ENCODE measurements around the gene OSCAR. TPM values are rescaled to one million over a fixed set of nuclear protein-coding genes. Genes with fewer than 3 reads are reported as not detected.
"Not testable (repeated sequence)": the region's sequence is repeated elsewhere in the genome, so short reads cannot be mapped to it uniquely, and the experiment has no call there.

Gene OSCAR
- total RNA-seq, 1 donor from 2014 or later: 1.1 TPM

GRCh38 chr19:54095859-54096616, 4.6 kb downstream of the OSCAR start:
- intact Hi-C loops (cut with micrococcal nuclease): not testable (repeated sequence)
- ATAC-seq (peak; percentile 85), DNase-seq (peak; percentile 69)

DNA sequence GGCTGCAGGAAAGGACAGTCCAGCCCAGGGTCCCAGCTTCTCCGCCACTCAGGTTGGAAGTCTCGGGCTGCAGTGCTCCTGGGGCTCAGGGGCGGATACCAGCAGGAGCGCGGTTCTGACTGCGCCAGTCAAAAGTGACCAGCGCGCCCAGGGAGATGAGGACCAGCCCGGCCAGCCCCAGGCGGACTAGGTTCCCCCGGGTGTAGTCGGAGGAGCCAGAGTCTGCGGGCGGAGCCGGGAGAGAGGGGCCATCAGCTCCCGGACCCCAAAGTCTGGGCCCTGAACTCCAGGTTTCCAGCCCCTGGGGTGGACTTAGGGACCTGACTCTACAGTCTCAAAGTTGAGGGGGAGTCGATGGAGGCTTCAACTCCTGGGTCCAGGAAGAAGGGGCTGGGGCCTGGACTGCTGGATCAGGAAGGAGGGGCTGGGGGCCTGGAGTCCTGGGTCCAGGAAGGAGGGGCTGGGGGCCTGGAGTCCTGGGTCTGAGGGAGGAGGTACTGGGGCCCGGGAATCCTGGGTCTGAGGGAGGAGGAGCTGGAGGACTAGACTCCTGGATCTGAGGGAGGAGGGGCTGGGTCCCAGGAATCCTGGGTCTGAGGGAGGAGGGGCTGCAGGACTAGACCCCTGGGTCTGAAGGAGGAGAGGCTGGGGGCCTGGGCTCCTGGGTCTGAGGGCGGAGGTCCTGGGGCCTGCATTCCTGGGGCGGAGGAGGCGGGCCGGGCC, 5.3 kb downstream of the OSCAR start:
- no peak for ATAC-seq
- no peak for DNase-seq
- intact Hi-C loops (cut with micrococcal nuclease): no loop called here

- intact Hi-C loops (cut with micrococcal nuclease): no loop called here
- no peak for DNase-seq
- no peak for ATAC-seq
These were observed 6.1 kb downstream of the OSCAR start for GRCh38 chr19:54094426-54095000.

GRCh38 chr19:54084410-54084809, 16.2 kb downstream of the OSCAR start:
- no peak for ATAC-seq
- DNase-seq: no peak
- intact Hi-C loops (cut with micrococcal nuclease): no loop called here

DNA sequence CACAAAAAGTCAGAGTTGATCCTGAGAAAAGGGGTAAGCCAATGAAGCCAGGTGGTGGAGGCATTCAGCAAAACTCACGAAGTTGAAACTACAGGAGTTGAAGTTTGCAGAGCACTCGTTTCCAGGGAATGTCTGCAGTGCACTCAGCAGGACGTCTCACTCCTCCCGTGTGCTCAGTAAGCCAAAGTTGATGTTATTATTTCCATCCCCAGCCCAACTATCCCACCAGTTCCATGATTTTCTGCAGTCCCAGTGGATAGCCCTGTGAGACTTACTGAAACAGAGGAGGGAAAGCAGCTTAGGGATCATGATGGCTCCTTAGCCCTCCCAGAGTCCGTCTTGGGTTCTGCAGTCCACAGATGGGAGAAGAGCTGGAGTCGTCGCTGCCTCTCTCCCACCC, 19.6 kb downstream of the OSCAR start, which contains the start of gene TARM1:
TSS of gene TARM1 (minus strand) at position 334 of the 400 bp plus-strand sequence. CDS start at position 309, 25 bp downstream.
- intact Hi-C loops (cut with micrococcal nuclease): no loop called here
- no peak for DNase-seq
- ATAC-seq: no peak

DNA sequence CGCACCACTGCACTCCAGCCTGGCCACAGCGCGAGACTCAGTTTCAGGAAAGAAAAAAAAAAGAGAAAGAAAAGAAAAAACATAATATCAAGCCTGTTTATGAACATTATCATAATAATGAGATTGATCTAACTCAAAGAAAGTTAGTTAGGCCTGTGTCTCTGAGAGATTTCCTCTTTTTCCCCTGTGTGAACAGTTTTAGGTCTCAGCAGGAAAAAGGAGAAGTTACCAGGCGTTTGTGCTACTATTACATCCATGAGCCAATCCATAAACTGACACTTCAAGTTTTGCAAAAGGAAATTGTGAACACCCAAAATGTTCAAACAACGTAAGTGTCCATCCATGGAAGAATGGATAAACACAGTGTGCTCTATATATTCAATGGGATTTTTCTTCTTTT, 23.3 kb downstream of the OSCAR start:
- intact Hi-C loops (cut with micrococcal nuclease): no loop called here
- no peak for DNase-seq
- no peak for ATAC-seq

GRCh38 chr19:54074851-54075250, 25.8 kb downstream of the OSCAR start:
- DNase-seq: no peak
- intact Hi-C loops (cut with micrococcal nuclease): no loop called here
- ATAC-seq: no peak

GRCh38 chr19:54073829-54074228, 26.8 kb downstream of the OSCAR start:
- DNase-seq: no peak
- no peak for ATAC-seq
- intact Hi-C loops (cut with micrococcal nuclease): no loop called here

DNA sequence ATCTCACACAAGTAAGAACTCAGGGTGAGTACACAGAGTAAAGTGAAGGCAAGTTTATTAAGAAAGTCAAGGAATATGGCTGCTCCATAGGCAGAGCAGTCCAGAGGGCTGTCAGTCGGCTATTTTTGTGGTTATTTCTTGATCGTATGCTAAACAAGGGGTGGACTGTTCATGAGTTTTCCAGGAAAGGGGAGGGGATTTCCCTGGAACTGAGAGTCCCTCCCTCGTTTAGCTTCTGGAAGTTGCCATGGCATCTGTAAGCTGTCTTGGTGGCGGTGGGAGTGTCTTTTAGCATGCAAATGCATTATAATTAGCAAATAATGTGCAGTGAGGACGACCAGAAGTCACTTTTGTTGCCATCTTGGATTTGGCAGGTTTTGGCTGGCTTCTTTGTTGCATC, 31.1 kb downstream of the OSCAR start:
- intact Hi-C loops (cut with micrococcal nuclease): no loop called here

GRCh38 chr19:54063350-54064116, 37.1 kb downstream of the OSCAR start, which contains the start of gene VSTM1:
TSS of gene VSTM1 (minus strand) at chr19:54063897. CDS start at chr19:54063777, 120 bp downstream.
- intact Hi-C loops (cut with micrococcal nuclease): no loop called here
- DNase-seq (no peak), ATAC-seq (no peak)

More for the DNA sequence above, 31.1 kb downstream of the OSCAR start:
- no peak for ATAC-seq
- no peak for DNase-seq

DNA sequence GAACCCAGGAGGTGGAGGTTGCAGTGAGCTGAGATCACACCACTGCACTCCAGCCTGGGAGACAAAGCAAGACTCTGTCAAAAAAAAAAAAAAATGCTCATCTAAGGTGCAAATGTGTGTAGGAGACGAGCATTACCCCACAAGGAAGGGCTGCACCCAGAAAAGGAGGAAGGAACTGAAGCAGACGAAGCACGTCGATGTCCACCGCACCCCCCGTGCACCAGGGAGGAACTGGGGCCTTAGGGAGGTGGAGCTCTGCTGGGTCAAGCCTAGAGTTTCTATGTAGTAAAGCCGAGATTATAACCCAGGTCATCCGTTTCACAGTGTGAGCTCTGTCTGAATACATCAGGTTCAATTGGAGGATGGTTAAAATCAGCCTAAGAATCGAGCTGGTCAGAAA, 38.0 kb downstream of the OSCAR start:
- DNase-seq: peak; percentile 32
- intact Hi-C loops (cut with micrococcal nuclease): no loop called here

DNA sequence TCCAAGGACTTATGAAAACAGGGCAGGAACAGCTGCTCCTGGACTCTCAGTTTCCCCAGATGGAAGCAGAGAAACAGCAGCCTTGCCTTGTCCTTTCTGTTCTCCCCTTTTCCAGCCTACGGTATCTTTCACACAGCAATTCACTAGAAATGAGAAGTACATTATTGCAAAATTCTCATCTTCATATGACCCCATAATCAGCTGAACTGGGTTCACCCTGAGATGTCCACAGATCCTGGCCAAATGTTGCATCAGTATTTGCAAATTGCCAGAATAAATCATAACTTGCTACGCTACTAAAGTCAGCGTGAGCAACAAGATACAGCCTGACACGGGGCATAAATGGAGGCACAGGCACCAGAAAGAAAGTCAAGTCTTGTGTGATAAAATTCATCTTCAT, 53.0 kb downstream of the OSCAR start:
- no peak for ATAC-seq
- no peak for DNase-seq
- intact Hi-C loops (cut with micrococcal nuclease): no loop called here

More for the DNA sequence above, 38.0 kb downstream of the OSCAR start:
- no peak for ATAC-seq

- intact Hi-C loops (cut with micrococcal nuclease): no loop called here
- DNase-seq: no peak
- ATAC-seq: no peak
These were observed 54.8 kb downstream of the OSCAR start for GRCh38 chr19:54045771-54046170.

Other genes starting within 250 kb of the OSCAR start
- 112 TPM for gene MYADM, start 232.9 kb downstream of the OSCAR start, total RNA-seq
- gene PRKCG, start 218.6 kb downstream of the OSCAR start, total RNA-seq: not detected
- not detected for gene CACNG7, start 191.5 kb downstream of the OSCAR start, total RNA-seq
- 0.02 TPM for gene CACNG8, start 137.9 kb downstream of the OSCAR start, total RNA-seq
- gene CACNG6, start 109.2 kb downstream of the OSCAR start, total RNA-seq: not detected
- not detected for gene VSTM1, start 36.9 kb downstream of the OSCAR start, total RNA-seq
- not detected for gene TARM1, start 19.4 kb downstream of the OSCAR start, total RNA-seq
- 589 TPM for gene NDUFA3, start 2.1 kb upstream of the OSCAR start, total RNA-seq
- 14.3 TPM for gene TFPT, start 14.9 kb upstream of the OSCAR start, total RNA-seq
- 43.2 TPM for gene PRPF31, start 15.0 kb upstream of the OSCAR start, total RNA-seq
- gene CNOT3, start 37.0 kb upstream of the OSCAR start, total RNA-seq: 23.2 TPM
- 5.9 TPM for gene LENG1, start 58.9 kb upstream of the OSCAR start, total RNA-seq
- 1.7 TPM for gene TMC4, start 72.4 kb upstream of the OSCAR start, total RNA-seq
- gene MBOAT7, start 88.8 kb upstream of the OSCAR start, total RNA-seq: 14.8 TPM
- 18.5 TPM for gene TSEN34, start 90.5 kb upstream of the OSCAR start, total RNA-seq
- gene RPS9, start 100.1 kb upstream of the OSCAR start, total RNA-seq: 601 TPM
- 4.3 TPM for gene LILRB3, start 122.2 kb upstream of the OSCAR start, total RNA-seq
- 2.3 TPM for gene LILRA6, start 142.0 kb upstream of the OSCAR start, total RNA-seq
- 5.5 TPM for gene LILRB5, start 156.5 kb upstream of the OSCAR start, total RNA-seq
- 2.7 TPM for gene LILRB2, start 180.3 kb upstream of the OSCAR start, total RNA-seq
- gene LILRA5, start 212.4 kb upstream of the OSCAR start, total RNA-seq: 1.2 TPM
- not detected for gene LILRA4, start 238.4 kb upstream of the OSCAR start, total RNA-seq

Data from left ventricle myocardium superior (tissue), 1 donor.